HG03159 (cell line): ENCODE data around the gene ELOB.
A peak's percentile ranks its signal among the peaks of the same experiment; 100 is the strongest.

ENCODE experiments used
- ATAC-seq: cut with Tn5 transposase; IDR thresholded peaks from one replicate; pipeline ENCODE4 v1.9.1; 2021; ENCODE audit warnings: mild to moderate bottlenecking, moderate library complexity; ENCODE audit not compliant: unreplicated experiment

Gene ELOB

GRCh38 chr16:2784358-2785100, 7.4 kb upstream of the ELOB start:
- ATAC-seq, result no peak

- ATAC-seq, result no peak
Observed at GRCh38 chr16:2783581-2784357, 6.7 kb upstream of the ELOB start.

DNA sequence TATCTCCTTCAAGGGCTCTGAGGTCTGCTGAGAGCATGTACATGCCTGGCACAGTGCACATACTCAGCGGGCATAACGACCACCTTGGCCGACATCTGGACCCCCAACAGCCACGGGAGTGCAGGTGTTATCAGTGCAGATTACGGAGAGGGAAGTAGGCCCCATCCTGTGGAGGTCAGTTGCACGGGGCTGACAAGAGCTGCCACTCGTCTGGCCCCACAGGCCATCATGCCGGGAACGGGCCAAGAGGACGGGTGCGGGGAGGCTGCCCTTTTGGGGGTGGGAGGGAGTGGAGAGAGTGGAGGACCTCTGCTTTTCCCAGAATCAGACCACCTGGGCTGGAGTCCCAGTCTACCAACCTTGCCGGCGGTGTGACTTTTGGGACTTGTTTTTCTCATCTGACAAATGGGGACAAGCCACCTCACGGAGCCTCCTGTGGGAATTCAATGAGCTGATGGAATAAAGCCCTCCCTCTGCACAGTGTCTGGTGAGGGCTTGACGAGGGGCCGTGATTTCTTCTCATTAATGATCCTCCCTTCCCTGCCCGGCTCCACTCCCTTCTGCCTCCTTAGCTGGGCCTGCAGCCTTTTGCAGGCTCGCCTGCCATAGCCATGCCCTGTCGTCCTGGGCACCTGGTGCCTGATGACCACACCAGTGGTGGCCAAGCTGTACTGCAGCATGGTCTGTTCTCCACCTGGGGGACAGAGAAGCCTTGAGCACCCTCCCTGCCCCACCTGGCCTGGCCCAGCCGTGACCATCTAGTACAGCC, 5.7 kb upstream of the ELOB start:
- ATAC-seq, result no peak

DNA sequence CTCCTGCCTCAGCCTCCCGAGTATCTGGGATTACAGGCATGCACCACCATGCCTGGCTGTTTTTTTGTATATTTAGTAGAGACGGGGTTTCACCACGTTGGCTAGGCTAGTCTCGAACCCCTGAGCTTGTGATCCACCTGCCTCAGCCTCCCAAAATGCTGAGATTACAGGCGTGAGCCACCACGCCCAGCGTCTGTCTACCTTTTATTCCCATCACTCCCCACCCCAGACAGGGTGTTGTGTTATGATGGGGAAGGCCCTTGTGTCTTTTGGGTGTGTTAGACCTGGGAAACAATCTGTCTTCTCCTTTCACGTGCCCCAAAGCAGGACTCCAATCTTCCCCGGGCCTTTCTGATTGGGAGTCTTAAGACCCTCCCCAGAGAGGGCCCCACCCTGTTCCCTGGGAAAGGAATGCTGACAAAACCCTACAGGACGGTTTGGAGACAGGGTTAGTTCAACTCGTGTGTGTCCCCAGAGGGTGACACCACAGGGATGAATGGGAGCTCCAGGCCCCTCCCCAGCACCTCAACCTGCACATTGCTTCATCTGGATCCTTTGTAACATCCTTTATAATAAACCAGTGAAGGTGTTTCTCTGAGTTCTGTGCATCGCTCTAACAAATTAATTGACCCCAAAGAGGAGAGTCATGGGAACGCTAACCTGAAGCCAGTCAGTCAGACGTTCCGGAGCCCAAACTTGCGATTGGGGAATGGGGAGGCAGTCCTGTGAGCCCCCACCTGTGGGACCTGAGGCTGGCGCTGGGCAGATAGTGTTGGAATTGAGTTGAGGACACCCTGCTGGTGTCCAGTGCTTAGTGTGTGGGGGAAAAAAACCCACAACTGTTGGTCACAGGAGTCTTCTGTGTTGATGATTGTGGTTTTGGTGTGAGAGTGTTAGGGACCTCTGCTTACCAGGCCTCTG, 3.2 kb upstream of the ELOB start:
- no peak for ATAC-seq

- ATAC-seq, result no peak
Observed at GRCh38 chr16:2779151-2779920, 2.3 kb upstream of the ELOB start.

- ATAC-seq, result no peak
Observed at GRCh38 chr16:2778630-2778958, 1.5 kb upstream of the ELOB start.

- peak; percentile 15 for ATAC-seq
Observed at GRCh38 chr16:2777903-2778629, 986 bp upstream of the ELOB start.

DNA sequence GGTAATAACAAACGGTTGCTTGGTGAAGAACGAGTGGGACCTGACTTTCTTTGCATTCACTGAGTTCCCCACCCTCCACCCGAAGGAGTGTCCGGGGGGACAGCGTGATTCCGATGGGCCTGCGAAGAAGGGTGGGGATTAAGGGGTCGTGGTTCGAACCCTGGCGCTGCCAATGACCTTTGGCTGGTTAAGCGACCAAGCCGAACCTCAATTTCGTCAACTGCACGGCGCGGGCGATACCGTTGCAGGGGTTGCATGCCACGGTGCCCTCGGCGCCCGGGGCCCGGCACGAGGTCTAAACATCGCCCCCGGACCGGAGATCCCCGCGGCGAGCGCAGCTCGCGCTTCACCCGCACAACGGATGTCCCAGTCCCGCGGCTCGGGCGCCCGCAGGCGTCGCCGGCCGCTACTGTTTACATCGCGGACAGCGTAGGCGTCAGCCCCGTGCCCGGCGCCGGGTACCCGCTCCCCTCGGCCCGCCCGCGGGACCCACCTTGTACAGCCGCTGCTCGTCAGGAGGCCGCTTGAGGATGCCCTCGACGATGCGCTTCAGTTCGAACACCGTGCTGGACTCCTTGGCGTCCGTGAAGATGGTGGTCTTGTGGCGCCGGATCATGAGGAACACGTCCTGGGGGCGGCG, 460 bp downstream of the ELOB start:
- peak; percentile 28 for ATAC-seq

DNA sequence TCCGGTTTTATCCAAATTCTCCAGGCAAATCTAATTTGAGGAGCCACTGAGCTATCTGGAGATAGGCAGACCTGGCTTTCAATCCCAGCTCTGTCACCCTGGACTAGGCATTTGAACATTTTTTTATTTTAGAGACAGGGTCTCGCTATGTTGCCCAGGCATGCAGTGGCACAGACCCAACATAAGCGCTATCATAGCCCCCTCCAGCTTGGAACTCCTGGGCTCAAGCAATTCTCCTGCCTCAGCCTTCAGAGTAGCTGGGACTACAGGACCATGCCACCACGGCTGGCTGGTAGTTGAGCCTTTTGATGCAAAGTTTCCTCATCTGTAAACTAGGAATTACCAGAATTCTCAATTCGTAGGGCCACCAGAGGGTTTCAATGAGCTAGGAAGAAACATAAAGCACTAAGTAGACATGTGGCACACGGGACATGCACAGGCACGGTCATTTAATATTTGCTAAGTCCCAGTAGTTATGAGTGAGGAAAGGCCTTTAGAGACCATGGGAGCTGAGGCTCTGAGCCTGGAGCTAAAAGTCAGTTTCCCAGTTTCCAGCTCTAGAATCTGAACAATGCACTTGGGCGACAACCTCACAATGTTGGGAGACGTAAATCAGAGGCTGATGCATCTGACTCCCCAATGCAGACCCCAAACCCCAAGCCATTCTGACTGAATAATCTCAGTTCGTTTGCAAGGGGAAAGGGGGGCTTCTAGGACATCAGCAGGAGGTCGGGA, 1.1 kb downstream of the ELOB start:
- no peak for ATAC-seq

- ATAC-seq, result no peak
Observed at GRCh38 chr16:2775131-2775716, 1.9 kb downstream of the ELOB start.

GRCh38 chr16:2774161-2774891, 2.8 kb downstream of the ELOB start:
- ATAC-seq, result no peak

- ATAC-seq, result no peak
Observed at GRCh38 chr16:2773188-2773968, 3.7 kb downstream of the ELOB start.

GRCh38 chr16:2771496-2772402, 5.3 kb downstream of the ELOB start:
- no peak for ATAC-seq

DNA sequence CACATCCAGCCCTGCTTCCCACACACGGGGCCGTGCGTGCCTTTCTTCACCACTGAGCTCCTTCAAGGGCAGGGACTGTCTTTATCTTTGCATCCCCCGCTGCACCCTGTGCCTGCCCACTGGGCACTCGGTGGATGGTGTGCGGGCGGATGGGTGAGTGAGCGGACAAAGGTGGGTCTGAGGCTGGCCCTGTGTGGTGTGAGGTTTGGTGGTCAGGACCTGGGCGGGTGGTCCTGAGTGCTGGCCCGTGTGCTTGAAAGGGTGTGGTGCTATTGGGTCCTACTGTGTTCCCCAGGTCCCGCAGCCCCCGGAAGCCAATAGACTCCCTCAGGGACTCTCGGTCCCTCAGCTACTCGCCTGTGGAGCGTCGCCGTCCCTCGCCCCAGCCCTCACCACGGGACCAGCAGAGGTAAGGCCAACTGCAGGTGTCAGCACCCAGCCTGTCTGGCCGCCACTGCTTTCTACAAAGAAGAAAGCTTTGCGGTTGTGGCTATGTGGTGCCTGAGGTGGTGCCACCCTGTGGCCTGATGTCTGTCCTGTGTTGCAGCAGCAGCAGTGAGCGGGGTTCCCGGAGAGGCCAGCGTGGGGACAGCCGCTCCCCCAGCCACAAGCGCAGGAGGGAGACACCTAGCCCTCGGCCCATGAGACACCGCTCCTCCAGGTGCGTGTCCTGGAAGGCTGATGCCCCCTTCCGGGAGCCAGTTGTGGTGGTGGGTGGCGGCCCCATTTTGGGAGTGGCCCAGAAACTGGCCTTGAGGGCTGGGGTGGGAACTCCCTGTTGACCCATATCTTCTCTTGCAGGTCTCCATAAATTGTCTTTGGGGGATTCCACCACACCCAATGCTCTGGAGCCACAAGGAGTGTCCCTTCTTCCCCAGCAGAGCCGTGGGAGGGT, 6.8 kb downstream of the ELOB start:
- no peak for ATAC-seq
